ENCODE measurements around the gene OR5AC2. TPM values are rescaled to one million over a fixed set of nuclear protein-coding genes. Genes with fewer than 3 reads are reported as not detected.

The OR5AC2 gene
- total RNA-seq, 1 donor from 2014 or later: not detected

DNA sequence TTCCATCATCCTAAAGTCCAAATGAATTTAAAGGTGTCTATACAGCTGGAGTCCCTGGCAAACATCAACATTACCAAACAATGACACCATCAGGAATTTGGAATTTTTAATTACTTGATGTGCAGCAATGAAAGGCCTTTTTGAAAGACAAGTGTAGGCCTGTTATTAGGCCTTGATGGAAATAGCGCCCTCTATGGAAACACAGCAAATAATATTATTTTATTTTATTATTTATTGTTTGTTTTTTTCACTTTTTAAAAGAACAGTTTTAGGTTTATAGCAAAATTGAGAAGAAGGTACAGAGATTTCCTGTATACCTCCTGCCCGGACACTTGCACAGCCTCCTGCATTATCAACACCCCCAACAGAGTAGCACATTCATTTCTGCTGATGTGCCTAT is 18.1 kb upstream of the OR5AC2 start:
- no peaks in the 10 kb centered on the region for H3K9me3 Mint-ChIP-seq (ENCODE audit: unreplicated experiment)
- H3K27me3 Mint-ChIP-seq (ENCODE audit: unreplicated experiment): no peaks in the 10 kb centered on the region
- H3K27ac Mint-ChIP-seq (ENCODE audit: unreplicated experiment): no peak overlapping the region
- no peak overlapping the region for H3K4me3 Mint-ChIP-seq (ENCODE audit: unreplicated experiment)
- DNase-seq: no peak
- no peaks in the 10 kb centered on the region for H3K4me1 Mint-ChIP-seq (ENCODE audit: low read depth, unreplicated experiment)
- H3K36me3 Mint-ChIP-seq (ENCODE audit: unreplicated experiment): no peaks in the 10 kb centered on the region
- TF ChIP-seq, protein P1, sequence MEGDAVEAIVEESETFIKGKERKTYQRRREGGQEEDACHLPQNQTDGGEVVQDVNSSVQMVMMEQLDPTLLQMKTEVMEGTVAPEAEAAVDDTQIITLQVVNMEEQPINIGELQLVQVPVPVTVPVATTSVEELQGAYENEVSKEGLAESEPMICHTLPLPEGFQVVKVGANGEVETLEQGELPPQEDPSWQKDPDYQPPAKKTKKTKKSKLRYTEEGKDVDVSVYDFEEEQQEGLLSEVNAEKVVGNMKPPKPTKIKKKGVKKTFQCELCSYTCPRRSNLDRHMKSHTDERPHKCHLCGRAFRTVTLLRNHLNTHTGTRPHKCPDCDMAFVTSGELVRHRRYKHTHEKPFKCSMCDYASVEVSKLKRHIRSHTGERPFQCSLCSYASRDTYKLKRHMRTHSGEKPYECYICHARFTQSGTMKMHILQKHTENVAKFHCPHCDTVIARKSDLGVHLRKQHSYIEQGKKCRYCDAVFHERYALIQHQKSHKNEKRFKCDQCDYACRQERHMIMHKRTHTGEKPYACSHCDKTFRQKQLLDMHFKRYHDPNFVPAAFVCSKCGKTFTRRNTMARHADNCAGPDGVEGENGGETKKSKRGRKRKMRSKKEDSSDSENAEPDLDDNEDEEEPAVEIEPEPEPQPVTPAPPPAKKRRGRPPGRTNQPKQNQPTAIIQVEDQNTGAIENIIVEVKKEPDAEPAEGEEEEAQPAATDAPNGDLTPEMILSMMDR (IDR thresholded peaks at IDR 0.05; ENCODE audit: partially characterized antibody, unreplicated experiment): peak; percentile 59

DNA sequence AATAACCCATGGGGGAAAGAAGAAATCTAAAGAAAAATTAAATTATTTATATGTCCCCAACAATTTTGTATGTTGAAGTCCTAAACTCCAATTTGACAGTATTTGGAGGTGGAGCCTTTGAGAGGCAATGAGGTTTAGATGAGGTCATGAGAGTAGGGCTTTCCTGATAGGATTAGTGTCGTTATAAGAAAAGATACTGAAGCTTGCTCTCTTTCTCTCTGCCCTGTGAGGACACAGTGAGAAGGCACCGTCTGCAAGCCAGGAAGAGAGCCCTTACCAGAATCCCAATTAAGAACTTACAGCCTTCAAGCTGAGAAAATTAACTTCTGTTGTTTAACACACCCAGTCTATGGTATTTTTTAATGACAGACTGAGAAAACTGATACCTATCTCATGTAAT is 16.1 kb upstream of the OR5AC2 start:
- no peak overlapping the region for H3K27ac Mint-ChIP-seq (ENCODE audit: unreplicated experiment)
- no peaks in the 10 kb centered on the region for H3K4me1 Mint-ChIP-seq (ENCODE audit: low read depth, unreplicated experiment)
- H3K27me3 Mint-ChIP-seq (ENCODE audit: unreplicated experiment): no peaks in the 10 kb centered on the region
- TF ChIP-seq, protein P1 (IDR thresholded peaks at IDR 0.05; ENCODE audit: partially characterized antibody, unreplicated experiment): no peak
- no peak for DNase-seq
- H3K36me3 Mint-ChIP-seq (ENCODE audit: unreplicated experiment): no peaks in the 10 kb centered on the region
- no peak overlapping the region for H3K4me3 Mint-ChIP-seq (ENCODE audit: unreplicated experiment)
- no peaks in the 10 kb centered on the region for H3K9me3 Mint-ChIP-seq (ENCODE audit: unreplicated experiment)

DNA sequence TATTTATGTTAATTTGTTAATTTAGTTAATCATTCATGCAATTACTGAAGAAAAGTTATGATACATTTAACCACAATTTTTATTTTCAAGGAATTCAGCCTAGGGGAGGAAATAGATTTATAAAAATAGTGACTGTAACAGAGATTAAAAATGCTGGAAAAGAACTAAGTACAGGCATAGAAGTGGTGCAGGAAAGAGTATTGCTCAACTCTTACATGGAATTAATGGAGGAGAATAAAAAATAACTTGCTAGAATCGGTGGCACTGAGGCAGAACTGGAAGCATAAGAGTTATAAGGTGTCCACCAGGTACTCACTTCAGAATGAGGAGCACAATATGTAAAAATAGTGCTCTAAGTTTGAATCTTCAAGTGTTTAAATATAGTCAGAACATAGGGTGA is 13.5 kb upstream of the OR5AC2 start:
- no peaks in the 10 kb centered on the region for H3K9me3 Mint-ChIP-seq (ENCODE audit: unreplicated experiment)

DNA sequence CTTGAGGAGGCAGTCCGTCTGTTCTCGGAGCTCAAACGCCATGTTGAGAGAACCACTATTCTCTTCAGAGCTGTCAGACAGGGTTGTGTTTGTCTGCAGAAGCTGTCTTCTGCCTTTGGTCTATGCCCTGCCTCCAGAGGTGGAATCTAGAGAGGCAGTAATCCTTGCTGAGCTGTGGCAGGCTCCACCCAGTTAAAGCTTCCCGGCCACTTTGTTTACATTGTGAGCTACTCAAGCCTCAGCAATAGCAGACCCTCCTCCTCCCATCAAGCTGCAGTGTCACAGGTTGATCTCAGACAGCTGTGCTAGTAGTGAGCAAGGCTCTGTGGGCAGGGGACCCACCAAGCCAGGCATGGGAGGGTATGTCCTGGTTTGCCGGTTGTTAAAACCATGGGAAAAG is 8.9 kb downstream of the OR5AC2 start:
- Mint-ChIP-seq H3K27me3 (ENCODE audit: unreplicated experiment) (no peaks in the 10 kb centered on the region), H3K4me3 (ENCODE audit: unreplicated experiment) (no peak overlapping the region), H3K27ac (ENCODE audit: unreplicated experiment) (no peak overlapping the region), H3K9me3 (ENCODE audit: unreplicated experiment) (no peaks in the 10 kb centered on the region), H3K4me1 (ENCODE audit: low read depth, unreplicated experiment) (no peaks in the 10 kb centered on the region), H3K36me3 (ENCODE audit: unreplicated experiment) (no peaks in the 10 kb centered on the region)
- no peak for DNase-seq
- TF ChIP-seq, protein P1 (IDR thresholded peaks at IDR 0.05; ENCODE audit: partially characterized antibody, unreplicated experiment): no peak

More for the DNA sequence above, 13.5 kb upstream of the OR5AC2 start:
- no peak for DNase-seq
- H3K27me3 Mint-ChIP-seq (ENCODE audit: unreplicated experiment): no peaks in the 10 kb centered on the region
- H3K4me1 Mint-ChIP-seq (ENCODE audit: low read depth, unreplicated experiment): no peaks in the 10 kb centered on the region
- no peak overlapping the region for H3K4me3 Mint-ChIP-seq (ENCODE audit: unreplicated experiment)
- no peak overlapping the region for H3K27ac Mint-ChIP-seq (ENCODE audit: unreplicated experiment)
- TF ChIP-seq, protein P1 (IDR thresholded peaks at IDR 0.05; ENCODE audit: partially characterized antibody, unreplicated experiment): no peak
- H3K36me3 Mint-ChIP-seq (ENCODE audit: unreplicated experiment): no peaks in the 10 kb centered on the region

DNA sequence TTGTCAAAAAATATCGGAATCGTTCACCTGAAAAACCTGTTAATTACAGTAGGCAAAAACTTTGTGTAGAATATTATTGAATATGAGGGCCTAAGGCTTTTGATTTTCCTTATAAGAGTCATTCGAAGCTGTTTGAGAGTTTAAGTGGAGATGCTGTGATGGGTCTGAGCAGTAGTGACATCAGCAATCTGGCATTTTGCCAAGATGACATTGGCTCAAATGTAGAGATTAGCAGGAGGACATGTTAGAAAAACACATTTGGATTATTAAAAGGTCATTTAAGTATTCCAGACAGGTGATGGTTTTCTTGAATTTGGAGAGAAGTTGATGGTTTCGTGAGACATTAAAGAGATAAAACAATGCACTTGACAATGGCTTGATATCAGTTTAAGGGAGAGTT is 12.9 kb downstream of the OR5AC2 start:
- H3K36me3 Mint-ChIP-seq (ENCODE audit: unreplicated experiment): no peaks in the 10 kb centered on the region
- no peaks in the 10 kb centered on the region for H3K27me3 Mint-ChIP-seq (ENCODE audit: unreplicated experiment)
- H3K27ac Mint-ChIP-seq (ENCODE audit: unreplicated experiment): no peak overlapping the region
- H3K4me1 Mint-ChIP-seq (ENCODE audit: low read depth, unreplicated experiment): no peaks in the 10 kb centered on the region
- no peak overlapping the region for H3K4me3 Mint-ChIP-seq (ENCODE audit: unreplicated experiment)
- TF ChIP-seq, protein P1 (IDR thresholded peaks at IDR 0.05; ENCODE audit: partially characterized antibody, unreplicated experiment): no peak
- DNase-seq: no peak
- no peaks in the 10 kb centered on the region for H3K9me3 Mint-ChIP-seq (ENCODE audit: unreplicated experiment)

All from glutamatergic neuron (in vitro differentiated cells).